NCI-H774 (cell line): ENCODE measurements around the gene HSPH1.

Source experiments
- DNase-seq: peaks from one replicate; lab custom pipeline; 2025; lab: John Stamatoyannopoulos, UW

HSPH1 gene

GRCh38 chr13:31161557-31162150 is at the start of gene HSPH1:
Gene HSPH1 (minus strand): TSS chr13:31161904. CDS start chr13:31161582, 322 bp downstream.
- peak; percentile 87 for DNase-seq

GRCh38 chr13:31209841-31210210 is 48.1 kb upstream of the HSPH1 start:
- DNase-seq, result no peak

- DNase-seq, result peak; percentile 3
These were observed 47.6 kb upstream of the HSPH1 start for GRCh38 chr13:31209172-31209840.

- DNase-seq, result no peak
These were observed 46.9 kb upstream of the HSPH1 start for GRCh38 chr13:31208559-31209122.

- DNase-seq, result no peak
These were observed 46.2 kb upstream of the HSPH1 start for GRCh38 chr13:31207661-31208552.

- DNase-seq, result no peak
These were observed 42.9 kb upstream of the HSPH1 start for GRCh38 chr13:31204592-31204991.

- DNase-seq, result no peak
These were observed 39.8 kb upstream of the HSPH1 start for GRCh38 chr13:31201341-31202031.

- peak; percentile 1 for DNase-seq
These were observed 38.9 kb upstream of the HSPH1 start for GRCh38 chr13:31200637-31200971.

- DNase-seq, result peak; percentile 57
These were observed 38.3 kb upstream of the HSPH1 start, which contains the start of gene B3GLCT for GRCh38 chr13:31199849-31200636. Gene B3GLCT (plus strand): TSS chr13:31199975. CDS start chr13:31200085, 110 bp downstream.

- no peak for DNase-seq
These were observed 37.8 kb upstream of the HSPH1 start for GRCh38 chr13:31199527-31199848.

GRCh38 chr13:31198519-31198918 is 36.8 kb upstream of the HSPH1 start:
- DNase-seq, result no peak

GRCh38 chr13:31196992-31197391 is 35.3 kb upstream of the HSPH1 start:
- no peak for DNase-seq

GRCh38 chr13:31195616-31196015 is 33.9 kb upstream of the HSPH1 start:
- no peak for DNase-seq

GRCh38 chr13:31192306-31192705 is 30.6 kb upstream of the HSPH1 start:
- DNase-seq, result no peak

GRCh38 chr13:31191748-31192147 is 30.0 kb upstream of the HSPH1 start:
- no peak for DNase-seq

GRCh38 chr13:31184981-31185645 is 23.4 kb upstream of the HSPH1 start:
- DNase-seq, result no peak

- no peak for DNase-seq
These were observed 22.7 kb upstream of the HSPH1 start for GRCh38 chr13:31184451-31184850.

GRCh38 chr13:31182987-31183386 is 21.3 kb upstream of the HSPH1 start:
- DNase-seq, result no peak

- DNase-seq, result no peak
These were observed 18.1 kb upstream of the HSPH1 start for GRCh38 chr13:31179754-31180153.

GRCh38 chr13:31179241-31179640 is 17.5 kb upstream of the HSPH1 start:
- DNase-seq, result no peak
